HG03575 (cell line): ENCODE results near the gene ZNF197.
"Not testable (repeated sequence)": the region's sequence is repeated elsewhere in the genome, so short reads cannot be mapped to it uniquely, and the experiment has no call there.

Experiments
- ATAC-seq: cut with Tn5 transposase; IDR thresholded peaks from one replicate; pipeline ENCODE4 v1.9.1; 2021; ENCODE audit not compliant: unreplicated experiment, insufficient number of reproducible peaks, low FRiP score; ENCODE audit errors: extremely low read depth

Gene ZNF197

GRCh38 chr3:44624749-44625480, at the start of gene ZNF197:
Gene ZNF197 (plus strand): TSS chr3:44625036. CDS start chr3:44629155, 4,119 bp downstream.
- ATAC-seq = no peak

DNA sequence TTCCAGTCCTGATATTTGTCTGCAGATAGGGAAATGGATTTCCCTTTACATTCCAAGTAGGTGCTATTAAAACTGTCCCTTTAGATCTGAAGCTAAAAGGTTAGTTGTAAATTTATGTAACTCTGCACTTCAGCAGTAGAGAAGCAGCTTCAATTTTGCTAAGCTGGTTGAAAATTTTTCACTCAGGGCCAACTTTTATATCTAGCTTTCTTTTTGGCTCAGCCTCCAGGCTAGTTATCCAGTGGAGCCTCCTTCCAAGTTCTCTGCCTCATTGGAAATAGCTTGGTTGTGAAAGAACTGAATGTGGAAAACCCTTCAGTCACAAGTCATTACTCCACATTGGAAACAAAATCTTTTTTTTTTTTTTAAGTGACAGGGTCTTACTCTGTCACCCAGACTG, 48.2 kb upstream of the ZNF197 start:
- no peak for ATAC-seq

DNA sequence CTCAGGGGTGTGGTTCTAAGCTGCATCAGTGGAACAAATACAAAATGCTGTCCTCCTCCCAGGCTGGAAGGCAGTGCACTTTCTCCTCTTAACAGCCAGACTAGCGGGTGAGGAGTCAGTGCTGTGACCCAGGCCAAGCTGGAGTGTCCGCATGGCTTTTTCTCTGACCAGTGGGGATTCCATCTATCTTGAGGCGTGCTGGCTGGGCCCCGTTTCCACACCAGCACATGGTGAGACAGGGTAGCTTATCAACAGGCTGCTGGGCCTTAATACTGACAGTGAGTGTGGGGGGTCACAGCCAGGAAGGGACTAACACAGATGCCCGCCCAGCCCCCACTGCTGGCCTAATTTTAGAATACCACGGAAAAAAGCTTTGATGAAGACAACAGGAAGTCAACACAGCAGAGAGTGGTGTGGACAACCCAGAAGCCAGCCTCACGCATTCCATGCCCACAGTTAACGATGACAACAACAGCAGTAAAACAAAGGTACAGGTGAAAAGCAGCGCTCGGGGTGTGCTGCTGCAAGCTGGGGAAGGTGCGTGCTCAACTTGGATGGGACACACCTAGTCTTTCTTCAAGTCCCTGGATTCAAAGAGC, 47.4 kb upstream of the ZNF197 start:
- not testable (repeated sequence) for ATAC-seq

- not testable (repeated sequence) for ATAC-seq
These were observed 46.5 kb upstream of the ZNF197 start for GRCh38 chr3:44578316-44578715.

GRCh38 chr3:44578924-44579515, 45.8 kb upstream of the ZNF197 start:
- not testable (repeated sequence) for ATAC-seq

- not testable (repeated sequence) for ATAC-seq
These were observed 45.1 kb upstream of the ZNF197 start for GRCh38 chr3:44579749-44580148.

GRCh38 chr3:44580971-44581370, 43.9 kb upstream of the ZNF197 start:
- not testable (repeated sequence) for ATAC-seq

DNA sequence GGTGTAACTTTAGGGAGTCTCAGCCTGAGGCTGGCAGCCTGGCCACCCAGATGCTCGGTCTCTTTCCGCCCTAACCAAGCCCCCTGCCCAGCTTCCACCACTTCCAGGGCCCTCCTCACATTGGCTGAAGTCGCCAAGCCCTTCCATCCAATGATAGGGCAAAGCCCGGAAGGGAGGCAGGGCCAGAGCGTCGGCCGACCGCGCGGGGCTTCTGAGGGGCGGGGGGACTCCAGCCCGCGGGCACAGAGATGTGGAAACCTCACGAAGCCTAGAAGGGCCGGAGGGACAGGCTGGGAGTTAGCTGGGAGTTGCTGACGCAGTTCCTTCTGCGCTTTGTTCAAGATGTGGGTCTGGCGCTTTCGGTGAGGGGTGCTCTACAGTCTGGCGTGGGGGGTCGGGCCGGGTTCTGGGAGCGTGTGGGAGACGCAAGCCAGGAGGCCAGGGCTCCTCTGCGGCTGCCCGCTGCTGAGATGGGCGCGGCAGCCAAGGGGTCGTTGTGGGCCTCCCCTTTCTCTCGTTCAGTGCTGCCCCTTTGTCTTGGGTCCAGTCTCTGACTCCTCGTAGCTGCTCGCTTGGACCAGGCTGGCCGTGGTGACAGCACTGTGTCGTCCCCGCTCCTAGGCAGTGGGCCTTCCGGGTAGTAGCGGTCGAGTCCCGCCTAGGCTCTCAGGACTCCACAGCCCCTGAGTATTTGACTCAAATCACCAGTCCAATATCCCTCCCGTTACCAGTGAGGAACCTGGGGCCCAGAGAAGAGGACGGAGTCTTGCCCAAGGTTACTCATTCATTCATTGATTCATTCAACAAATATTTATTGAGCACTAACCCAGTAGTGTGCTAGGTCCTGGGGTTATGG, 40.0 kb upstream of the ZNF197 start, which contains the start of gene ZNF660:
ZNF660 (plus strand) TSS at position 319 of the 856 bp plus-strand sequence. CDS start 9,230 bp downstream, outside the sequence.
- no peak for ATAC-seq

DNA sequence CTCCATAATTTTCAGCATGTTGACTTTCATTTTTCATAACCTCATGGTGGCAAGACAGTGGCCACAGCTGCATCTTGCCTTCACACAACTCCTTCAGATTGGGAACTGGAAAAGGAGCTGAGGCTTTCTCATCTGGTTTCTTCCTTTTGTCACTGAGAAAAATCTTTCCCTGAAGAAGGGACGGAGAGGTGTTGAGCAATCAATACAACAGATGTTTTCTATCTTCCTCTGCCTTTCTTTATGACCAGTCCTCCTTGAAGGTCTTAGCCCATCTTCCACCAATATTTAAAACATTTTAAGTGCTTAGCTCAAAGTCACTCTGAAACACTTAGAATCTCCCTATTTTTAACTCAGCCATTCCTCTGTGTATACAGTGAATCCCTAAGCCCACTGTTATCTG, 28.2 kb upstream of the ZNF197 start:
- ATAC-seq = no peak

DNA sequence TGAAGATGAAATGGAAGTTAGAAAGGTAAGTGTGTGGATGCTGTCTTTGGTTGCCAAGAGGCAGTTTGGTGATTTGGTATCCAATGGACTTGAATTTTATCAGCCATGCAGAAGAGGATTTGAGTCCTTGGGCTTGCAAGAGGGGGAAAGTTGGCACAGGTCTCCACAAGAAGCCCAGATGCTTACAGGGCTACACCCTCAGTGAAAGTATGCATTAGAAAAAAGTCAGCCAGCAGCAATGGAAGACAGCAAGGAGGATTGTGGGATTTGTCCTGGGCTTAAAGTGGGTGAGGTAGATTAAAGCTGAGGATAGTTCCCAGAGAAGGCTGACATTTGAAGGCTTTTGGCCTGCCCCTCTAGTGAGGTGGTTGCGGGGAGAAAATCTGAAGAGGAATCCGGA, 23.1 kb upstream of the ZNF197 start:
- ATAC-seq = no peak

DNA sequence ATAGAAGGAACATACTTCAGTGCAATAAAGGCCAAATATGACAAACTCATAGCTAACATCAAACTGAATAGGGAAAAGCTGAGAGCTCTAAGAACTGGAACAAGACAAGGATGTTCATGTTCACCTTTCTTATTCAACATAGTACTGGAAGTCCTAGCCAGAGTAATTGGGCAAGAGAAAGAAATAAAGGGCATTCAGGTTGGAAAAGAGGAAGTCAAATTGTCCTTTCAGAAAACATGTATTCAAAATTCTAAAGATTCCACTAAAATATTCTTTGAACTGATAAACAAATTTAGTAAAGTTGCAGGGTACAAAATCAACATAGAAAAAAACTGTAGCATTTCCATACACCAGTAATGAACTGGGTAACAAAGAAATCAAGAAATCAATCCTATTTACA, 12.2 kb upstream of the ZNF197 start:
- no peak for ATAC-seq

- no peak for ATAC-seq
These were observed 3.9 kb downstream of the ZNF197 start for GRCh38 chr3:44628716-44629115.

GRCh38 chr3:44632193-44632592, 7.4 kb downstream of the ZNF197 start:
- no peak for ATAC-seq

DNA sequence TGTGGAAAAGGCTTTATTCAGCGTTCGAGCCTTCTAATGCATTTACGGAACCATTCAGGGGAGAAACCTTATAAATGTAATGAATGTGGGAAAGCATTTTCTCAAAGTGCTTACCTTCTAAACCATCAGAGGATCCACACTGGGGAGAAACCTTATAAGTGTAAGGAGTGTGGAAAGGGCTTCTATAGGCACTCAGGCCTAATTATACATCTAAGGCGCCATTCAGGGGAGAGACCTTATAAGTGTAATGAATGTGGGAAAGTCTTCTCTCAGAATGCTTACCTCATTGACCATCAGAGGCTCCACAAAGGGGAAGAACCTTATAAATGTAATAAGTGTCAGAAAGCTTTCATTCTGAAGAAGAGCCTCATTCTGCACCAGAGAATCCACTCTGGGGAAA, 17.5 kb downstream of the ZNF197 start:
- ATAC-seq = no peak

- no peak for ATAC-seq
These were observed 18.2 kb downstream of the ZNF197 start for GRCh38 chr3:44643024-44643423.

DNA sequence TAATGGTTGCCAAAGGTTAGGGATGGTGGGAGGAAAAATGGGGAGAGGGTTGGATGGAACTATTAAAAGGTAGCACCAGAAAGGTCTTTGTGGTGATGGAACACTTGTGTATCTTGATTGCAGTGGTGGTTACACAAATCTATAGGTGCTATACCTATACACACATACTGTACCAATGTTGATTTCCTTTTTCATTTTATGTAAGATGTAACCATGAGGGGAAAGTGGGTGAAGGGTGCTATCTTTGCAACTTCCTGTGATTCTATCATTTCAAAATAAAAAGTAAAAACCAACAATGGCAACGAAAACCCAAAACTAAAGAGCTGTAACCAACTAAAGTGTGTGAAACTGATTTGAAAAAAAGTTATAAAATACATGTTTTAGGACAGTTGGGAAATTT, 22.9 kb downstream of the ZNF197 start:
- ATAC-seq = no peak

- no peak for ATAC-seq
These were observed 23.9 kb downstream of the ZNF197 start, which contains the start of gene ZNF35 for GRCh38 chr3:44648564-44649229. Gene ZNF35 (plus strand): TSS chr3:44648732. CDS start chr3:44651068, 2,336 bp downstream.

DNA sequence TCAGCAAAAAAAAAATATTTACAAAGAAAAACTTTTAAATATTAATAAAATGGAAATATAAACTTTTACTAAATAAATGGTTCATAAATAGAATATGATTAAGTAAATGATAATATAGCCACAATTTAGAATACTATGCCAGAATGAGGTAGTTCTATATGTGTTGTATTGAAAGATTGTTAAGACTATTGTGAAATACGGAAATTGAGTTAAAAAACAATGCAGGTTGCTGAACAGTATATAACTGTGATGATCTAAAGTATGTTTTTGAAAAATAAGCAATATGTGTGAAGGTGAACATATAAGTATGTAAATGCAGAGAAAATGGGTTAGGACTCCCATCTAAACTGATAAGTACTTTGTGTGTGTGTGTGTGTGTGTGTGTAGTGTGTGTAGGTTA, 24.9 kb downstream of the ZNF197 start:
- ATAC-seq = no peak

DNA sequence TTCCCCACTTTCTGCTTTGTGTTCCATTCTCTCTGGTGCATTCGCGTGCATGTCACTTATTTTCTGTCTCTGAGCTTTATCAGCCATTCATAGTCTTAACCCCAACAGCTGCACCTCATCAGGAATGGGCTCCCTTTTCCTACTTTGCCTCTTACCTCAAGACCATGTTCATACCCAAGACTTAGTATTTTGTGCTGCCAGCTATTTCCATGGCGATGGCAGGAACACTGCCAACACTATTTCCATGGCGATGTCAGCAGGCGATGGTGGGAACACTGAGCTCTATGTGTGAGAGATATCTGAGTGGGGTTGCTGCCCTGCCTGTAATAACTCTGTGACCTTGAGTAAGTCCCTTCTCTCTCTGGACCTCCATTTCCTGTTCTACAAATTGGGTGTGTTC, 29.2 kb downstream of the ZNF197 start:
- no peak for ATAC-seq
